Measurements from ENCODE around the gene SLC17A1. TPM values are rescaled to one million over a fixed set of nuclear protein-coding genes. Genes with fewer than 3 reads are reported as not detected.

SLC17A1 gene
- total RNA-seq, 1 experiment from 2014 or later, result not detected

- CTCF ChIA-PET, result no interaction called here
- Mint-ChIP-seq H3K4me3 (ENCODE audit: unreplicated experiment) (no peak overlapping the region), H3K4me1 (ENCODE audit: low read depth, unreplicated experiment) (no peaks in the 10 kb centered on the region), H3K9me3 (ENCODE audit: unreplicated experiment) (no peaks in the 10 kb centered on the region), H3K27ac (ENCODE audit: unreplicated experiment) (no peak overlapping the region), H3K27me3 (ENCODE audit: insufficient read depth, unreplicated experiment) (peaks cover 3% of the 10 kb centered on the region), H3K36me3 (ENCODE audit: insufficient read depth, unreplicated experiment) (no peaks in the 10 kb centered on the region)
- Histone ChIP-seq H3K27me3 (replicated peaks; ENCODE audit: control insufficient read depth, insufficient read depth, low read length) (no peaks in the 10 kb centered on the region), H3K4me3 (ENCODE audit: low read depth, low read length) (no peak overlapping the region), H3K9me3 (no peaks in the 10 kb centered on the region), H3K36me3 (ENCODE audit: control insufficient read depth, insufficient read depth, low read length) (no peaks in the 10 kb centered on the region), H3K4me1 (peaks cover 8% of the 10 kb centered on the region; the same call in 1 of the 2 replicates)
- BruUV-seq (replicated peaks), result no TSS peak
- TF ChIP-seq, protein P1, sequence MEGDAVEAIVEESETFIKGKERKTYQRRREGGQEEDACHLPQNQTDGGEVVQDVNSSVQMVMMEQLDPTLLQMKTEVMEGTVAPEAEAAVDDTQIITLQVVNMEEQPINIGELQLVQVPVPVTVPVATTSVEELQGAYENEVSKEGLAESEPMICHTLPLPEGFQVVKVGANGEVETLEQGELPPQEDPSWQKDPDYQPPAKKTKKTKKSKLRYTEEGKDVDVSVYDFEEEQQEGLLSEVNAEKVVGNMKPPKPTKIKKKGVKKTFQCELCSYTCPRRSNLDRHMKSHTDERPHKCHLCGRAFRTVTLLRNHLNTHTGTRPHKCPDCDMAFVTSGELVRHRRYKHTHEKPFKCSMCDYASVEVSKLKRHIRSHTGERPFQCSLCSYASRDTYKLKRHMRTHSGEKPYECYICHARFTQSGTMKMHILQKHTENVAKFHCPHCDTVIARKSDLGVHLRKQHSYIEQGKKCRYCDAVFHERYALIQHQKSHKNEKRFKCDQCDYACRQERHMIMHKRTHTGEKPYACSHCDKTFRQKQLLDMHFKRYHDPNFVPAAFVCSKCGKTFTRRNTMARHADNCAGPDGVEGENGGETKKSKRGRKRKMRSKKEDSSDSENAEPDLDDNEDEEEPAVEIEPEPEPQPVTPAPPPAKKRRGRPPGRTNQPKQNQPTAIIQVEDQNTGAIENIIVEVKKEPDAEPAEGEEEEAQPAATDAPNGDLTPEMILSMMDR (IDR thresholded peaks at IDR 0.05; ENCODE audit: insufficient read depth in 1 of 2, low read depth in 1 of 2, low read length in 1 of 2, severe bottlenecking in 1 of 2, unreplicated experiment in 1 of 2), result no peak
- no peak for DNase-seq
- POLR2A ChIA-PET, result interaction anchor here (0.6 kb wide), 1 partner anchor 245 kb away, joined by 3 read pairs; no protein-coding TSS in a partner anchor
- intact Hi-C loops (cut with micrococcal nuclease; ENCODE audit: unreplicated experiment), result no loop called here
Measured at GRCh38 chr6:25777856-25778649, 53.8 kb downstream of the SLC17A1 start.

DNA sequence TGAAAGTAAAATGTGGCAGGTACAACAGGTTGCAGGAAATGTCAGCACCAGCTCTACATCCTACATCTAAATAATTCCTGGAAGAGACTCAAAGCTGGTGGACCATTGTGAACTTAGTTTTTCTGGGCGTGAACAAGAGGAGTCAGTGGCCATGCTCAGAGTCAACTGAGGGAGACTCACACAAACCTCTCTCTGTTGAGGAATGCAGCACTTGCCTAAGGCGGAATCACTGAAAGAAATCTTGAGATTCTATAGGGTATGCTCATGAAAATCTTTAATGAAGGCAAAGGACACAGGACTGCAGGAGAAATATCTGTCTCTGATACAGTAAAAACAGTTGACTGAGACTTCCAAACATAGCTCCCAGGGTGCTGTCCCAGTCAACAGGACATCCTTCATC lies 54.8 kb downstream of the SLC17A1 start:
- DNase-seq, result no peak
- ChIA-PET POLR2A (no interaction called here), CTCF (no interaction called here)
- H3K27ac Mint-ChIP-seq (ENCODE audit: unreplicated experiment), result no peak overlapping the region
- no peaks in the 10 kb centered on the region for H3K9me3 Mint-ChIP-seq (ENCODE audit: unreplicated experiment)
- intact Hi-C loops (cut with micrococcal nuclease; ENCODE audit: unreplicated experiment), result no loop called here
- no TSS peak for BruUV-seq (replicated peaks)
- Histone ChIP-seq H3K9me3 (no peaks in the 10 kb centered on the region), H3K27me3 (replicated peaks; ENCODE audit: control insufficient read depth, insufficient read depth, low read length) (no peaks in the 10 kb centered on the region), H3K4me1 (peaks cover 8% of the 10 kb centered on the region; the same call in 1 of the 2 replicates), H3K36me3 (ENCODE audit: control insufficient read depth, insufficient read depth, low read length) (no peaks in the 10 kb centered on the region), H3K4me3 (ENCODE audit: low read depth, low read length) (no peak overlapping the region)
- H3K36me3 Mint-ChIP-seq (ENCODE audit: insufficient read depth, unreplicated experiment), result no peaks in the 10 kb centered on the region
- peaks cover 3% of the 10 kb centered on the region for H3K27me3 Mint-ChIP-seq (ENCODE audit: insufficient read depth, unreplicated experiment)
- H3K4me1 Mint-ChIP-seq (ENCODE audit: low read depth, unreplicated experiment), result no peaks in the 10 kb centered on the region
- no peak overlapping the region for H3K4me3 Mint-ChIP-seq (ENCODE audit: unreplicated experiment)
- TF ChIP-seq, protein P1 (IDR thresholded peaks at IDR 0.05; ENCODE audit: insufficient read depth in 1 of 2, low read depth in 1 of 2, low read length in 1 of 2, severe bottlenecking in 1 of 2, unreplicated experiment in 1 of 2), result no peak

DNA sequence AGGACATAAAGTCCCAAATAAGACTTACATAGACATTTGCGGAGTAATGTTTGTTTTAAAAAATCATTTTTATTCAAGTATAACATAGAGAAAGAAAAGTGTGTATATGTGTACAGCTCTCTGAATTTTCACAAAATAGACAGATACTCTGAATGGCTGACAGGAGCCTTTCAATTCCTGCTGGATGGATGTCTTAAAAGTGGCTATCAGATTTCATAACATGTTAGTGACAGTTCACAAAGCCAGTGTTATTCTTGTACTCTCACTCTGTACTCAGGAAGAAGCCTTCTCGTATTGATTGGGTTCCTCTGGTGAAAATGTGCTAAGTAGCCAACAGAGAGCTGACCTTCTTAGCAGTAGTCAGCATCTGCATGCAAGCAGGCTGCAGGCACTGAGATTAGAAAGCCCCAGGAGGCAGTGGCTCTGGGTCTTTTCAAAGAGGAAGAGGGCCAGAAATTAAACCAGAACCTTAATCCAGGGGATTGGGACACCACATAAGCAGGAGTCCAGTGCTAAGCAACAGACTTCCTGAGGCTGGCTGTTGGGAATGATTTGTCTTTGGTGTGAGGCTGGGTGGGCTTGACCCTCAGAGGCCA lies 57.6 kb downstream of the SLC17A1 start:
- no peaks in the 10 kb centered on the region for H3K27me3 ChIP-seq (replicated peaks; ENCODE audit: control insufficient read depth, insufficient read depth, low read length)
- Mint-ChIP-seq H3K36me3 (ENCODE audit: insufficient read depth, unreplicated experiment) (no peaks in the 10 kb centered on the region), H3K27me3 (ENCODE audit: insufficient read depth, unreplicated experiment) (peaks cover 3% of the 10 kb centered on the region)

More for the DNA sequence above, 57.6 kb downstream of the SLC17A1 start:
- Mint-ChIP-seq H3K4me1 (ENCODE audit: low read depth, unreplicated experiment) (no peaks in the 10 kb centered on the region), H3K27ac (ENCODE audit: unreplicated experiment) (no peak overlapping the region), H3K4me3 (ENCODE audit: unreplicated experiment) (no peak overlapping the region), H3K9me3 (ENCODE audit: unreplicated experiment) (no peaks in the 10 kb centered on the region)
- ChIA-PET CTCF (no interaction called here), POLR2A (no interaction called here)
- no peaks in the 10 kb centered on the region for H3K9me3 ChIP-seq
- H3K4me3 ChIP-seq (ENCODE audit: low read depth, low read length), result no peak overlapping the region
- intact Hi-C loops (cut with micrococcal nuclease; ENCODE audit: unreplicated experiment), result no loop called here
- TF ChIP-seq, protein P1 (IDR thresholded peaks at IDR 0.05; ENCODE audit: insufficient read depth in 1 of 2, low read depth in 1 of 2, low read length in 1 of 2, severe bottlenecking in 1 of 2, unreplicated experiment in 1 of 2), result no peak
- no peak for DNase-seq
- no peaks in the 10 kb centered on the region for H3K36me3 ChIP-seq (ENCODE audit: control insufficient read depth, insufficient read depth, low read length)
- peaks cover 8% of the 10 kb centered on the region; the same call in 1 of the 2 replicates for H3K4me1 ChIP-seq
- BruUV-seq (replicated peaks), result no TSS peak
